Lower leg skin (tissue), 3 donors: ENCODE data around the gene TOMM6.

Experiments
- POLR2A ChIP-seq, 2 donors: fragments of 450-650 bp; IDR thresholded peaks; one replicate each; pipeline ENCODE4 v1.6.1; 2016 to 2017; ENCODE audit warnings: antibody characterized with exemption in 2 of 2, mild to moderate bottlenecking in 1 of 2, moderate library complexity in 1 of 2
- TF ChIP-seq, protein P1 (sequence below), 3 donors: fragments of 450-650 bp; IDR thresholded peaks; one replicate each; pipeline ENCODE4 v1.5.1; 2016; ENCODE audit warnings: antibody characterized with exemption in 3 of 3, mild to moderate bottlenecking in 3 of 3, moderate library complexity in 2 of 3

DNA sequence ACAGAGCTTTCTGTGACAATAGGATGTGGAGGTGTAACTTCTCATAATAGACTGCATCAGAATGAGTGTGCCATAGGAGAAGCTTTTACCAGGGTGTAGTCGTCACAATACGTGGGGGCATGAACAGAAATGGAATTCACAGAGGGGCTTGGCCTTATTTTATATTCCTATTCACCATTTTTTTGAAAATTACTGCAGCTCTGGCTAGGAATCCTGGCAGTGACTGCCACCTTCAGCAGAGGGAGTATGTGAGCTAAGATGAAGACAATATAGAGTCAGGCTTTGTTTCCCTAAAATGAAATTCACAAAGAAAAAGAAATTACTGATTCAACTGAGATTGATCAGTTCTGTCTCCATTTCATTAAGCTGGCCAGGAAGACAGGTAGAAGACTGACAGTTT is 13.9 kb downstream of the TOMM6 start:
- TF ChIP-seq, protein P1, sequence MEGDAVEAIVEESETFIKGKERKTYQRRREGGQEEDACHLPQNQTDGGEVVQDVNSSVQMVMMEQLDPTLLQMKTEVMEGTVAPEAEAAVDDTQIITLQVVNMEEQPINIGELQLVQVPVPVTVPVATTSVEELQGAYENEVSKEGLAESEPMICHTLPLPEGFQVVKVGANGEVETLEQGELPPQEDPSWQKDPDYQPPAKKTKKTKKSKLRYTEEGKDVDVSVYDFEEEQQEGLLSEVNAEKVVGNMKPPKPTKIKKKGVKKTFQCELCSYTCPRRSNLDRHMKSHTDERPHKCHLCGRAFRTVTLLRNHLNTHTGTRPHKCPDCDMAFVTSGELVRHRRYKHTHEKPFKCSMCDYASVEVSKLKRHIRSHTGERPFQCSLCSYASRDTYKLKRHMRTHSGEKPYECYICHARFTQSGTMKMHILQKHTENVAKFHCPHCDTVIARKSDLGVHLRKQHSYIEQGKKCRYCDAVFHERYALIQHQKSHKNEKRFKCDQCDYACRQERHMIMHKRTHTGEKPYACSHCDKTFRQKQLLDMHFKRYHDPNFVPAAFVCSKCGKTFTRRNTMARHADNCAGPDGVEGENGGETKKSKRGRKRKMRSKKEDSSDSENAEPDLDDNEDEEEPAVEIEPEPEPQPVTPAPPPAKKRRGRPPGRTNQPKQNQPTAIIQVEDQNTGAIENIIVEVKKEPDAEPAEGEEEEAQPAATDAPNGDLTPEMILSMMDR (IDR thresholded peaks at IDR 0.05), result no peak
- TF ChIP-seq POLR2A (IDR thresholded peaks at IDR 0.05), result no peak
